C1 segment of cervical spinal cord (tissue), 14 donors: Measurements from ENCODE around the gene EEF1AKMT3.
A peak's percentile ranks its signal among the peaks of the same experiment; 100 is the strongest.

ENCODE experiments used
- DNase-seq, 14 donors: peaks; one replicate each; lab custom pipeline; 2025; lab: John Stamatoyannopoulos, UW

Gene EEF1AKMT3

GRCh38 chr12:57772429-57773322 is at the start of gene EEF1AKMT3:
EEF1AKMT3 (plus strand) TSS chr12:57772614; CDS start chr12:57772725, 111 bp downstream.
- DNase-seq: peak in 6 of 14 donors; percentile 52 to 69 (median 60)

- no peak for DNase-seq
These were observed 49.4 kb upstream of the EEF1AKMT3 start for GRCh38 chr12:57722716-57723629.

DNA sequence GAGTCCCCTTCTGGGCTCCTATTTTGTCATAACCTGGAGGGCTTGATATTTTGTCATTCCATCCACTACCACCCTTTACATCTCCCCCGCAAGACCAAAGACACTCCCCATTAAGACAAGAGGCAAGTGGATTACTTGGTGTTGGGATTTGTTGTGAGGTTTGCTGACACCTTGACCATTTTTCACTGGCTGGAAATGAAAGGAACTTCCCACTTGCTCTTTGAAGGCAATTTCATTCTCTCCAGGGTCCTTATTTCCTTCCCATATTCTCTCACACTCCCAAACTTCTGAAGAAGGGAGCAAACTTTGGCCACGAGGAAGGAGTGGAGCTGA is 48.8 kb upstream of the EEF1AKMT3 start:
- no peak for DNase-seq

- no peak for DNase-seq
These were observed 48.1 kb upstream of the EEF1AKMT3 start for GRCh38 chr12:57724003-57724935.

GRCh38 chr12:57724936-57725740 is 47.3 kb upstream of the EEF1AKMT3 start:
- no peak for DNase-seq

DNA sequence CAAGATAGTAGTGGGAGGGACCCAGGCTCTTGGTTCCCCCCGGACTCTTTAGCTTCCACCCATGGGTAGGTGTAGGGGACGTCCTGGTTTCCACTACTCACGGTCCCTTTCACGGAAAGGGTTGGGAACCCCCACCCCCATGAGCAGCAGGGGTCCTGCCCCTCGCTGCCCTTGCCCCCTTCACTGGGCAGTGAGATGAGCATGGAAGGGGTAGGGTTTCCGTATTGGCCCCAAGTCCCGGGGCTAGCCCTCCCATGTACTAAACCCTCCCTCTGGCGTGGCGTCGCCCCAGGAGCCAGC is 46.6 kb upstream of the EEF1AKMT3 start:
- DNase-seq: no peak

DNA sequence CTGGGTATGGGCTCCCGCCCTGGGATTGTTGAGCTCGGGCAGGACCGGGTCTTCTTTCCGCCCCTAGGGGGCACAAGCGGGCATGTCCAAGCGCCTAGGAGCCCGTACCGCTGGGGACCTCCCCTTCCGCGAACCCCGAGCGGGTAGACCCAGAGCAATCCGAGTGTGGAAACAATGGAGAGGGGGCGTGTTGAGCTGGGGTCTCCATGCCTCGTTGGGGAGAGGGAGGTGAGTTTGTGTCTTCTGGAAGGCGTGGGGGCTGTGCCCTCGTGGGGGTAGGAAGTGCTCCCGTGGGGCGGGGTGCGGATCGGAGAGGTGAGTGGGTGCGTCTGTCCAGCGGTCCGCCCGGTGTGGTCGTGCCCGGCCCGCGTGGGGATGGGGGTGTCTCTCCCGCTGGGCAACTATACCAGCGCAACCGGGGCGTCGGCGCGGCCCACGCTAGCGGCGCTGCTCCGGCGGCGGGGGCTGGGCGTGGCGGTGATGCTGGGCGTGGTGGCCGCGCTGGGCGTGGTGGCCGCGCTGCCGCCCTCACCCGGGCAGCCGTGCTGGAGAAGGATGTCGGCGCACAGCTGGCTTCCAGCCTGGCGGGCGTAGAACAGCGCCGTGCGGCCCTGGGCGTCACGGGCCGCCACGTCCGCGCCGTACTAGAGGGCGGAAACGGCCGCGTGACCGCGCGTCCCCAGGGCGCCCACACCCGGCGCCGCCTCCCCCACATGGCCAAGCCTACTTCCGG is 46.1 kb upstream of the EEF1AKMT3 start:
- peak in 9 of 14 donors; percentile 6 to 56 (median 32) for DNase-seq

GRCh38 chr12:57726884-57727757 is 45.3 kb upstream of the EEF1AKMT3 start:
- DNase-seq: peak in 1 of 14 donors; percentile 43

DNA sequence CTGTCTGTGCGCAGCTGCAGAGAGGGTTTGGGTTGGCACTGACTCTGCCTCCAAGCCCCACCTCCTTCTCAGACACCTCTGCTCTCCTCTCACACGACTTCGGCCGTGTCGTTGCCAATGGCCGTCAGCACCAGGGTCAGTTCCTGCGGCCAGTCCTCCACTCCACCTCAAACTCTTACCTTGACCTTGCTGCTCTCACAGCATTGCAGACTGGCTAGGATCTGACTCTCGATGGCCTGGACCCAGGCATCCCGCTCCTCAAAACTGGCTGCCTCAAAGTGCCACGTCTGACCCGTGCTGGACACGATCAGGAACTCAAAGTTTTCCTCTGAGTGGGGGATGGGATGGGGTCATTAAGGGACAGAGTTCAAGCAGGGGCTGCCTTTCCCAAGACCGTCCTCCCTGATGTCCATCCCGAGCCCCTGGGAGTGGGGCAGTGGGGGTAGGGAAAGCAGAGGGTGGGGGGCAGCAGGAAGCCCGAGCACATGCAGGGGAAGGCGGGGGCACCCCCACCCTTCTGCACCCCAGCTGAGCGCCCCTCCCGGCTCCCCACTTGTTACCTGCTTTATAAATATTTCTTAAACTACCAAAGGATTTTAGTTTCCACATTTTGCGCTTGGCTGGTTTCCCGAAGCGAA is 44.5 kb upstream of the EEF1AKMT3 start:
- no peak for DNase-seq

DNA sequence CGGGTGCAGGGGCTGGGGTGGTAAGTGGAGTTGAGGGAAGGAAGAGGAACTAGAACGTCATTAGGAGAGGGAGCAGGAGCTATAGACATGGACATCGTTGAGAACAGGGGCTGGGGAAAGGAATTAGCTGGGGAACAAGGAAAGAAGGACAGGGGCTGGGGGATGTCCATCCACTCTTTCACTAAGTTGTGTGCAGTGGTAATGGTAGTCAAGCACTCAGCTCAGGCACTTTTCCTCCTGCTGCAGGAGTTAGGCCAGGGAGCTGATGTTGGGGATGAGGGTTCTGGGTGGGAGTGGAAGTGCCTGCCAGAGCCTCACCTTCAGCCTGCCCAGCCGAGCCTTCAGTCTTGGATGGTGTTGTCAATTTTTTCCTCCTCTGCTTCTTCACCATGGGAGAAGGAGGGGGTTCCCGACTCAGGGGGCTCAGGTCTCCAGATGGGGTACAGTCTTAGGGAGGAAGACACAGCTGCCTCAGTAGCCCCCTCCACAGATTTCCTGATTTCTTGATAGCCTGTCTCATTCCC is 43.0 kb upstream of the EEF1AKMT3 start:
- no peak for DNase-seq

- DNase-seq: no peak
These were observed 41.9 kb upstream of the EEF1AKMT3 start for GRCh38 chr12:57730336-57731067.

DNA sequence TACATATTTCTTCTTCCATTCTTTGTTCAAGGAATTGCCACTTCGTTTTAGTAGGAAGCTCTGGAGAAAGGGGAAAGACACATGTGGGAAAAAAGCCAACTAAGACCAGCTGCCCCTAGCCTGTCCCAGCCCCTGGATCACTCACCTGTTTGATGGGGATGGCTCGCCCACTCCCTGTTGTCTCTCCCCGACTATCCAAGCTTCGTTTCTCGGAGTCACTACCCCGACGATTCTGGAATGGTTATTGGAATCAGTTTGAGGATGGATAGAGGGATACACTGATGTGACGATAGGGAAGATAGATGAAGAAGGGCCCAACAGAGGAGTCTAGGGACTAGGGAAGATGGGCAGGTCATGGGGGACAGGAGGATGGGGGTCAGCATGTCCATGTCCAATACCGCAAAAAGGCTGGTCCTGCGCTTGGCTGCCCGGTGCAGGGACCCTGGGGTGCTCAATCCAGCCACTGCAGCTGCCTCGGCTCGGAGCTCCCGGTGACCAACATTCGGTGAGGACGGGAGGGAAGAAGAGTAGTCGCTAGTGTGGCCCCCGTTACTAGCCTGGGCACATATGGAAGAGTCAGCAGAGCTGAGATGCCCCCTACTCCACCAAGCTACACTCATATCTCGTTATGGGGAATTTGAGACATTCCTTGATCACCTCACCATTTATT is 40.9 kb upstream of the EEF1AKMT3 start:
- DNase-seq: no peak

DNA sequence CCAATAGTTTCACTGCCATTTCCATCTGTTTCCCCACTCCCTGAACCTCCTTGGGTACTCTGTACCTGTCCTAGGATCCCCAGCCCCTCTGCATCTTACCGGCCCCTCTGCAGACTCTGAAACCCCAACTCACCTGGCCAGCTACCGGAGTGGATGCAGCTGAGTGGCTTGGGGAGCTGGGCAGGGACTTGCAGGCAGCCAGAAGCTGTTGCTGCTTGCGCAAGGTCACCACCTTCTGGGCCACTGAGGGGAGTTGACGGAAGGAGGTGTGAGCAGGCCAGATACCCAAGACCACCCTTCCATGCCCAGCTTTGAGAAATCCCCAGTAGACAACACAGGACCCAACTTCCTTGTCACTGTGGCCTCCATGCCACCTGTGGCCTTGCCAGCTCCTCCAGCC is 40.1 kb upstream of the EEF1AKMT3 start:
- DNase-seq: no peak

GRCh38 chr12:57732726-57733593 is 39.5 kb upstream of the EEF1AKMT3 start:
- no peak for DNase-seq

DNA sequence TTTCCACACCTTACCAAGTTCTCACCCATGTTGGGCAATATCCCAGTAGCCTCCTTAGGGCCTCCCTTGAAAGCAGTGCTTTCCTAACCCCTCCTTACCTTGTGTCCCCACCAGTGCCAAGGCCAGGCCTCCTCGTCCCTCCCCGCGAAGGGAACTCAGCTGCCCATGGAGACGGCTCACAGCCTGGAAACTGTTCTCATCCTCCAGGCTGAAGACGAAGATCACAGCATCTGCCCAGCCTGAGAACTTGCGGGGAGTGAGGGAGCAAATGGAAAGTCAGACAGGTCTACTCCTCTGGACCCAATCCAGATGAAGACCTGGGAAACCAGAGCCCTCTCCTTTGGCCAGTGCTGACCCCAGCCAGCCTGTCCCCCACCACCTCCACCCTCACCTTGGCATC is 38.5 kb upstream of the EEF1AKMT3 start:
- no peak for DNase-seq

DNA sequence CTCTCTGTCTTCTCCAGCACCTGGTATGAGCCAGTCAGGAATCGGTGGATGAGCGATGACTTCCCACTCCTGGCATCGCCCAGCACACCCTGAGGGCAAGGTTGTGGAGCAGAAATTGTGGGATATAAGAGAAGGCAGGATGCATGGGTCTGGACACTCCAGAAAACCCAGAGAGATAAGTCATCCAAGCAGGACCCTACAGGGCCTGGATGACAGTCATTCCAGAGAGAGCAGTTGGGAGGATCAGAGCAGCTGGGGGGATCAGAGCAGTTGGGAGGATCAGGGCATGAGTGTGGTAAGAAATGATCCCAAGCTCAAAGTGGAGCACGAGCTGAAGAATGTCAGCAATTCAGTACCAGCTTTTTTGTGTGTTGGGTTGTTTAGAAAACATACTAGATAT is 37.8 kb upstream of the EEF1AKMT3 start:
- no peak for DNase-seq
